Endothelial cell of umbilical vein (primary cell): ENCODE data around the gene MFRP. TPM values are rescaled to one million over a fixed set of nuclear protein-coding genes. Genes with fewer than 3 reads are reported as not detected.
A peak's percentile ranks its signal among the peaks of the same experiment; 100 is the strongest.

Experiments
- BruUV-seq: library from RNA; stranded (reverse); fragments of 400-500 nt; replicated peaks from 2 replicates; lab custom pipeline; 2021; lab: Mats Ljungman, UMichigan
- CTCF ChIA-PET: fragments of 300-600, 350-600 bp; sonication (Branson Sonifier 250); formaldehyde crosslinking; loops from one replicate; lab custom pipeline; 2021; ENCODE audit warnings: antibody characterized with exemption, inconsistent platforms; lab: Charles Lee
- POLR2A ChIA-PET: fragments of 300-600, 350-600 bp; sonication (Branson Sonifier 250); formaldehyde crosslinking; loops from one replicate; lab custom pipeline; 2021; ENCODE audit warnings: antibody characterized with exemption, inconsistent platforms; lab: Charles Lee
- DNase-seq: peaks from one replicate; pipeline ENCODE4 v3.0.0-alpha.2; 2011; ENCODE audit warnings: low read depth, low spot score
- FAIRE-seq: peaks from 2 replicates; lab custom pipeline; 2011; peaks lifted over from hg19 to GRCh38; lab: Jason Lieb, UNC
- H2AFZ ChIP-seq: 2 replicates; pipeline ENCODE4 v1.6.0; 2012; ENCODE audit warnings: low read depth, low read length, control low read depth, inconsistent platforms
- H3K27ac ChIP-seq: 2 replicates; pipeline ENCODE4 v1.5.1; 2011; ENCODE audit warnings: low read depth, mild to moderate bottlenecking, control low read depth, low read length, moderate library complexity; ENCODE audit not compliant: insufficient read depth
- H3K27me3 ChIP-seq, 2 experiments: 2 replicates each; pipeline versions ENCODE4 v1.6.0 to v1.6.1; 2011; ENCODE audit warnings: low read length in 2 of 2, mixed read lengths in 1 of 2; ENCODE audit not compliant: control insufficient read depth in 2 of 2, insufficient read depth in 2 of 2
- H3K36me3 ChIP-seq, 2 experiments: 2 replicates in 1 of 2; 3 replicates in 1 of 2; pipeline ENCODE4 v1.5.1; 2011; ENCODE audit warnings: low read length in 2 of 2, mild to moderate bottlenecking in 1 of 2, moderate library complexity in 1 of 2; ENCODE audit not compliant: control insufficient read depth in 2 of 2, insufficient read depth in 2 of 2; ENCODE audit errors: extremely low read depth in 1 of 2
- H3K4me1 ChIP-seq: 3 replicates; pipeline ENCODE4 v1.5.1; 2011; ENCODE audit warnings: mild to moderate bottlenecking, low read length; ENCODE audit not compliant: control insufficient read depth, insufficient read depth; ENCODE audit errors: extremely low read depth
- H3K4me2 ChIP-seq: 2 replicates; pipeline ENCODE4 v1.6.1; 2011; ENCODE audit warnings: low read length, control low read depth, mixed read lengths; ENCODE audit not compliant: insufficient read depth
- H3K4me3 ChIP-seq, 3 experiments: fragments of 200-600 bp in 1 of 3; sonication (generic), shearing (Covaris generic) in 1 of 3; replicated peaks in 1 of 3; 2 replicates each; pipeline ENCODE4 v1.5.1; 2011 to 2016; ENCODE audit warnings: control low read depth in 3 of 3, low read length in 3 of 3, mild to moderate bottlenecking in 2 of 3, inconsistent platforms in 1 of 3, low read depth in 1 of 3, moderate library complexity in 1 of 3; ENCODE audit not compliant: insufficient read depth in 1 of 3
- H3K79me2 ChIP-seq: 2 replicates; pipeline ENCODE4 v1.6.0; 2012; ENCODE audit warnings: low read length, inconsistent platforms; ENCODE audit not compliant: control insufficient read depth, insufficient read depth
- H3K9ac ChIP-seq: replicated peaks from 2 replicates; pipeline ENCODE3; 2011; ENCODE audit warnings: low read length, control low read depth; ENCODE audit not compliant: insufficient read depth; ENCODE audit errors: extremely low read depth
- H3K9me1 ChIP-seq: replicated peaks from 3 replicates; pipeline ENCODE4 v1.6.0; 2011; ENCODE audit warnings: mild to moderate bottlenecking, low read length; ENCODE audit not compliant: control insufficient read depth, insufficient read depth; ENCODE audit errors: extremely low read depth
- H3K9me3 ChIP-seq: replicated peaks from 2 replicates; pipeline ENCODE4 v1.5.1; 2012; ENCODE audit warnings: low read length, inconsistent platforms; ENCODE audit not compliant: control insufficient read depth, insufficient read depth
- H4K20me1 ChIP-seq: replicated peaks from 2 replicates; pipeline ENCODE3; 2011; ENCODE audit warnings: mild to moderate bottlenecking, low read length; ENCODE audit not compliant: control insufficient read depth, insufficient read depth; ENCODE audit errors: extremely low read depth
- EZH2 ChIP-seq: IDR thresholded peaks from 2 replicates; pipeline ENCODE4 v1.6.1; 2012; ENCODE audit warnings: borderline replicate concordance, low read depth, mild to moderate bottlenecking, moderate library complexity, low read length, inconsistent platforms; ENCODE audit not compliant: severe bottlenecking
- FOS ChIP-seq: IDR thresholded peaks from 2 replicates; pipeline ENCODE4 v1.6.1; 2011; ENCODE audit warnings: mild to moderate bottlenecking, low read length, moderate library complexity, borderline replicate concordance; ENCODE audit not compliant: insufficient read depth
- GATA2 ChIP-seq: IDR thresholded peaks from 2 replicates; pipeline ENCODE4 v1.7.0; 2011; ENCODE audit warnings: low read depth, mild to moderate bottlenecking, moderate library complexity, mixed read lengths, low read length; ENCODE audit not compliant: insufficient read length, insufficient read depth
- JUN ChIP-seq: IDR thresholded peaks from 2 replicates; pipeline ENCODE4 v1.6.1; 2011; ENCODE audit warnings: borderline replicate concordance, low read depth; ENCODE audit not compliant: insufficient read length, insufficient read depth
- MYC ChIP-seq: IDR thresholded peaks from one replicate; pipeline ENCODE4 v1.6.1; 2011; ENCODE audit warnings: mild to moderate bottlenecking, low read depth, low read length
- POLR2A ChIP-seq: IDR thresholded peaks from 2 replicates; pipeline ENCODE4 v1.6.1; 2012; ENCODE audit warnings: low read depth, mild to moderate bottlenecking, control low read depth, low read length
- POLR2AphosphoS5 ChIP-seq: IDR thresholded peaks from 2 replicates; pipeline ENCODE4 v1.6.1; 2012; ENCODE audit warnings: low read depth, mild to moderate bottlenecking, control low read depth, low read length, moderate library complexity; ENCODE audit not compliant: insufficient read depth
- dilution Hi-C: fragments of 300-500 bp; cut with MboI; formaldehyde crosslinking; loops from one replicate; pipeline ENCODE4 v1.15.0; 2019; ENCODE audit warnings: low sequenced_read_pairs; ENCODE audit not compliant: extremely low pct_ligation_motif_present
- intact Hi-C: fragments of 100-400 bp; cut with micrococcal nuclease; formaldehyde crosslinking; loops from one replicate; pipeline ENCODE4 v1.10.0; 2022
- polyA plus RNA-seq, 4 experiments: library from polyadenylated mRNA; depleted of rRNA in 3 of 4; stranded (reverse) in 3 of 4; unstranded in 1 of 4; fragments of >200 nt; gene quantifications; 2 replicates each; pipeline versions ENCODE4 v1.2.1 to v1.2.3, GENCODE V29; 2011 to 2012; ENCODE audit warnings: missing spikeins in 1 of 4
- total RNA-seq: library from RNA; stranded (reverse); gene quantifications from 2 replicates; pipeline ENCODE4 v1.2.3, GENCODE V29; 2021
- TF ChIP-seq, protein P1 (sequence below), 2 donors: IDR thresholded peaks; 1 replicate in 1 of 2; 2 replicates in 1 of 2; pipeline ENCODE4 v1.5.1; 2011; ENCODE audit warnings: low read length in 2 of 2, mild to moderate bottlenecking in 2 of 2, moderate library complexity in 2 of 2, control low read depth in 1 of 2, inconsistent platforms in 1 of 2, low read depth in 1 of 2; ENCODE audit not compliant: insufficient read depth in 1 of 2; ENCODE audit errors: extremely low read depth in 1 of 2
- TF ChIP-seq, protein P2 (sequence below): IDR thresholded peaks from 2 replicates; pipeline ENCODE4 v1.6.1; 2011; ENCODE audit not compliant: insufficient read depth, insufficient read length

Gene MFRP
- total and polyA plus RNA-seq, 2 donors (not counting 3 experiments of a cell fraction or from before 2014, with no cell fraction given) = 0.08 TPM; not detected in 1

DNA sequence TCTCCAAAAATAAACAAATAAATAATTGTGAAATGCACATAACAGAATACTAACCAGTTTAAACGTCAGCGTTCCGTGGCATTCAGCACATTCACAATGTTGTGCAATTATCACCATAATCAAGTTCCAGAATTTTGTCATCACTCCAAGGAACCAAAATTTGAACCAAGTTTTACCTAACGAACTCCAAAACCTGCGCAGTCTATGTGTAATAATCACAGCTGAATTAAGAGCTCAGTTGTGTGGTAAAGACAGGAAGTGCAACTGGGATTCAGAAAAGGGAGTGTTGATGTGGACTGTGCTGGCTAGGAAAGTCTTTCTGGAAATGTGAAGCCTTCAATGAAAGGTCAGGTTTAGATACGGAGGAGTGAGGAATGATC, 24.2 kb downstream of the MFRP start:
- H3K9ac ChIP-seq = peak overlapping the region; percentile 4
- no peak overlapping the region for H3K4me3 ChIP-seq
- DNase-seq = peak; percentile 31
- no peaks in the 10 kb centered on the region for H3K36me3 ChIP-seq
- H3K9me3 ChIP-seq = no peaks in the 10 kb centered on the region
- H3K9me1 ChIP-seq = no peaks in the 10 kb centered on the region
- peak overlapping the region; percentile 13 for H3K27ac ChIP-seq
- H2AFZ ChIP-seq = peak overlapping the region; percentile 33
- POLR2A ChIA-PET = no interaction called here
- no TSS peak for BruUV-seq
- H3K27me3 ChIP-seq = no peaks in the 10 kb centered on the region
- H3K4me2 ChIP-seq = peak overlapping the region; percentile 5
- dilution Hi-C loops (no loop called here), intact Hi-C loops (no loop called here)
- FAIRE-seq = peak; percentile 26
- H4K20me1 ChIP-seq = no peaks in the 10 kb centered on the region
- peaks cover 3% of the 10 kb centered on the region for H3K79me2 ChIP-seq
- CTCF ChIA-PET = interaction anchor here (0.9 to 15.9 kb wide), 17 partner anchors 10 to 257 kb away, joined by 3 to 301 read pairs (median 4); partner anchors contain the start of genes ABCG4, C1QTNF5, CBL and DPAGT1
- peaks cover 51% of the 10 kb centered on the region for H3K4me1 ChIP-seq
- TF ChIP-seq JUN (no peak), GATA2 (no peak), FOS (no peak), MYC (no peak), POLR2AphosphoS5 (no peak), EZH2 (no peak), POLR2A (no peak)
- TF ChIP-seq, protein P1, sequence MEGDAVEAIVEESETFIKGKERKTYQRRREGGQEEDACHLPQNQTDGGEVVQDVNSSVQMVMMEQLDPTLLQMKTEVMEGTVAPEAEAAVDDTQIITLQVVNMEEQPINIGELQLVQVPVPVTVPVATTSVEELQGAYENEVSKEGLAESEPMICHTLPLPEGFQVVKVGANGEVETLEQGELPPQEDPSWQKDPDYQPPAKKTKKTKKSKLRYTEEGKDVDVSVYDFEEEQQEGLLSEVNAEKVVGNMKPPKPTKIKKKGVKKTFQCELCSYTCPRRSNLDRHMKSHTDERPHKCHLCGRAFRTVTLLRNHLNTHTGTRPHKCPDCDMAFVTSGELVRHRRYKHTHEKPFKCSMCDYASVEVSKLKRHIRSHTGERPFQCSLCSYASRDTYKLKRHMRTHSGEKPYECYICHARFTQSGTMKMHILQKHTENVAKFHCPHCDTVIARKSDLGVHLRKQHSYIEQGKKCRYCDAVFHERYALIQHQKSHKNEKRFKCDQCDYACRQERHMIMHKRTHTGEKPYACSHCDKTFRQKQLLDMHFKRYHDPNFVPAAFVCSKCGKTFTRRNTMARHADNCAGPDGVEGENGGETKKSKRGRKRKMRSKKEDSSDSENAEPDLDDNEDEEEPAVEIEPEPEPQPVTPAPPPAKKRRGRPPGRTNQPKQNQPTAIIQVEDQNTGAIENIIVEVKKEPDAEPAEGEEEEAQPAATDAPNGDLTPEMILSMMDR (IDR thresholded peaks at IDR 0.05; ENCODE audit: extremely low read depth in 1 of 2, insufficient read depth in 1 of 2, low read depth in 1 of 2, low read length in 2 of 2) = no peak
- TF ChIP-seq, protein P2, sequence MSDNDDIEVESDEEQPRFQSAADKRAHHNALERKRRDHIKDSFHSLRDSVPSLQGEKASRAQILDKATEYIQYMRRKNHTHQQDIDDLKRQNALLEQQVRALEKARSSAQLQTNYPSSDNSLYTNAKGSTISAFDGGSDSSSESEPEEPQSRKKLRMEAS = no peak
